GM18502 (cell line): ENCODE results near the gene PRSS50.

Experiments
- ATAC-seq: cut with Tn5 transposase; IDR thresholded peaks from one replicate; pipeline ENCODE4 v1.9.1; 2021; ENCODE audit warnings: mild to moderate bottlenecking; ENCODE audit not compliant: unreplicated experiment, poor library complexity

Gene PRSS50

GRCh38 chr3:46730819-46731218 lies 13.2 kb upstream of the PRSS50 start:
- ATAC-seq: no peak

DNA sequence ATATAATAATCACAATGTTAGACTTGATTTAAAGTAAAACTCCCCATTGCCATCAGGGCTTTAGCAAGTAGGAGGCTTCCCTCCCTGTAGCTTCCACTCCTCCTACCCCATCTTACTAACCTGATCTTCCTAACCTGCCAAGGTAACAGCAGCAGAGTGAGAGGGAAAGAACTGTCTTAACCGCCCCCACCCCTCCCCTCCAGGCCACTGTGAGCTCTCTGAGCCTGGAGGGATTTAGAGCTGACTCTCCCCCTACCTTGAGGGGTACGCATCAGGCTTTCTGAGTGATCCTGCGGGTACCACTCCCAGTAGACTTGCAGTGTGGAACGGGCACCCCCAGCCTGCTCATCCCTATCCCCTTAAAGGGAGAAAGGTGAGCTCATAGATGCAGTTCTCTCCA lies 11.4 kb upstream of the PRSS50 start:
- no peak for ATAC-seq

DNA sequence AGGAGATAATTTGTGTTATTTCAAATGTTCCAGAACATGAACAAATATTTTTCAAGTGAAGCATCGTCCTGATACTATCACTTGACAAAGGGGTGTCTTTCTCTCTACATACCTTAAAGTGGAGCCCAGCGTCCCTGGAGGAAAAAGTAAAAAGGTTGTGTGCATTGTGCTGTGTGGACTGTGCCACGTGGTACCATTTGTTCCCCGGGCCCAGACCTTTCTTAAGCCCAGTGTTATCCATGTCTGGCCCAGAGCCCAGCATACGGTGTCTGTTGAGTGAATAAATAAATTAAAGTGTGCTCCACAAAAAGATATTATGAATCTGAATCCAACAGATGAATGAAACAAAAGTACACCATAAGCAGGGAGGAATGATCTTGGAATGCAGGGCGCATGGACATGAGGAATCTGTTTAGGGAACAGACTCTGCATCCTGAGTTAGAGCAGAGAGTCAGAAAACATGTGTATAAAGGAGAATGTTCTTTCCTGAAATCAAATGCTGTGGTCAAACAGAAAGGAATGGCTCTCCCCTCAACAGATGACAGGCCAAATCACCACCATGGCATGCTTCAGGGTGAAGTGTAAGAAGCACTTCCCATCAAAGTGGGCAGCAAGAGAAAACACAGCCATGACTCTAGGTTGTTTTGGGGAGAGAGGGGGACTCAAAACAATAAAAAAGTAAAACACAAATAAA lies 8.1 kb upstream of the PRSS50 start:
- ATAC-seq: no peak

DNA sequence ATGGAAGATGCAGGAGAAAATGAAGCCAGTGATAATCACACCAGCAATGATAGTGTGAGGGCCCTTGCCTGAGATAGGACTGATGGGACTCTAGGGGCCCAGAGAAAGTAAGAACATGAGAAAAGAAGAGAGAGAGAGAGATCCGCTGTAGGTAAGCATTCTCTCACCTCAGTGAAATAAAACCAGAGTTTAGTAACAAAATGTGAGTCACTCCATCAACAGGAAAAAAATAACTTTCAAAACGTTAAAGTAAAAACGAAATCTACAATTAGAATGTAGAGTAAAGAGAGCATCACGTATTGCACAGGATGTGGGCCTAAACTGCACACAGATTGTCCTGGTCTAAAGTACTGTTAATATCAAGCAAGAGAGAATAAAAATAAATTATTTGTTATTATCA lies 6.8 kb upstream of the PRSS50 start:
- no peak for ATAC-seq

DNA sequence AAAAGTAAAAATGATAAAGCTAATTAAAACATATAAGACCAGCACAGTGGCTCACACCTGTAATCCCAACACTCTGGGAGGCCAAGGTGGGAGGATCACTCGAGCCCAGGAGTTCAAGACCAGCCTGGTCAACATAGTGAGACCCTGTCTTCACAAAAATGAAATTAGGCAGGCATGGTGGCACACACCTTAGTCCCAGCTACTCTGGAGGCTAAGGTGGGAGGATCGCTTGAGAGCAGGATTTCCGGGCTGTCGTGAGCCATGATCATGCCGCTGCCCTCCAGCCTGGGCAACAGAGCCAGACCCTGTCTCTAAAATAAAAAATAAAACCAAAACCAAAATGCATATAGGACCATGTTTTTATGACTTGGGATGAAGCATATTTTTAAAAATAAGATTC lies 4.8 kb upstream of the PRSS50 start:
- no peak for ATAC-seq

DNA sequence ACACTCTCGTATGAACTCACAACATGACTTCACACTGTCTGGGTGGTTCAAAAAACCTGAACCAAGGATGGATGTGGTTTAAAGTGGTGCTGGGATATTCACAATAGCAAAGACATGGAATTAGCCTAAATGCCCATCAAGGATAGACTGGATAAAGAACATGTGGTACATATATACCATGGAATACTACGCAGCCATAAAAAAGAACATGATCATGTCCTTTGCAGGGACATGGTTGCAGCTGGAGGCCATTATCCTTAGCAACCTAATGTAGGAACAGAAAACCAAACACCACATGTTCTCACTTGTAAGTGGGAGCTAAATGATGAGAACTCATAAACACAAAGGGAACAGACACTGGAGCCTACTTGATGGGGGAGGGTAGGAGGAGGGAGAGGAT lies 3.3 kb upstream of the PRSS50 start:
- ATAC-seq: no peak

DNA sequence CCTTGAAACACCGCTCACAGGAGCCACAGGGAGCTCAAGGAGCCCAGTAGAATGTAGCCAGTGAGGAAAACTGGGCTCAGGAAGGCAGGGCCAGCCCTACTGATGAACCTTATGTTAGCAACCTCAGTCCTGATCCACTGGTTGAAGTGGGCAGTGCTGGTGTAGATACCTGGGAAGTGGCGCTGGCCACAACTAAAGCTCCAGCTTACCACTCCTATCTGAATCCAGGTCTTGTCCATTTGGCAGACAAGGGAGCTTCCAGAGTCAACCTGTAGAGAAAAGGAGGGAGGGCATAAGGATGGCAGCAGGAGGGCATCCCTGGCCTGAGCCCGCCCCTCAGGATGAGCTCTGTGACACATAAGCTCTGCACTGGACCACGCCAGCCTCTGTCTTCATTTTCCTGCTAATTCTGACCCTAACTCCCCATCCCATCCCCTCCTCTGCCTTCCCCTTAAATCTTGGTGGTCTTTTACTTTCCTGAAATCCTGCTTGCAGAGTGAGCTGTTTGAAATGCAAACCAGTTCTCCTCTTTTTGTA lies 2.1 kb upstream of the PRSS50 start:
- ATAC-seq: no peak

- no peak for ATAC-seq
These were observed 1.4 kb upstream of the PRSS50 start for GRCh38 chr3:46719044-46719565.

DNA sequence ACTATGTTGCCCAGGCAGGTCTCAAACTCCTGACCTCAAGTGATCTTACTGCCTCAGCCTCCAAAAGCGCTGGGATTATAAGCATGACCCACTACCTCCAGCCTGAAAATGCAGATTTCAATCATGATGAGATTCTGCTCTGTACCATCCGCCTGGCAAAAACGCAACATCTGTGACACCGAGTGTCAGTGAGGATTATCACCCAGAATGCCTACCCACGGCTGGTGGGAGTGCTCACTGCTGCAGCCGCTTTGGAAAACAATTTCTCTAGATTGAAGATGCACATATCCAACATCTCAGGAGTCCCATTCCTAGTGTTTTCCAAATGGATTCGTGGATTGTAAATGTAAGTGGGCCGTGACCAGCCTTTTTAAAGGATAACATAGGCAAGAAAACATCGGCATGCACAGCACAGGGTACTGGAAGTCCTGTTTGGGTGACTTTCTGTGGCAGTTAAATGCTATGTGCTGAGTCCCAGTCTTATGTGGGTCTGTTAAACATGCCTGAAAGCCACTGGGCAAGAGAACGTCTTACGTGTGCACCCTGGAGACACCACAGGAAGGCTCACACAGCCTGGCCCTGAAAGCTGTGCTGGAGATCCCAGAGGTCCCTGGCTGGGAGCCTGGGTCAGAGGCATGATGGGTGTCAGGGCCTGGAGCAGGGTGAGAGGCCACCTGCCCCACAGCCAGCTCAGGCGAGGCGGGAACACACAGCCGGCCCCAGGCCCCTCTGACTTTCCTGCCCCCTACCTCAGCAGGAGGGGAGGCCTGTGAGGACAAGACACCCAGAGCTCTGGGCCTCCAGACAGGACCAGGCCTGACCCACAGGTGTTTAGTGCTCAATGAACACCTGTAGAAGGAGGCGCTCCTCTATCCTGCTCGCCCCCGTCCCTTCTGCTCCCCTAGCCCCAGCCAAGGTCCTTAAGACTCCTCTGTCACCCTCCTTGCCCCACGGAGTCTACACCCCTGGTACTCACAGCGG lies 918 bp downstream of the PRSS50 start:
- ATAC-seq: no peak

DNA sequence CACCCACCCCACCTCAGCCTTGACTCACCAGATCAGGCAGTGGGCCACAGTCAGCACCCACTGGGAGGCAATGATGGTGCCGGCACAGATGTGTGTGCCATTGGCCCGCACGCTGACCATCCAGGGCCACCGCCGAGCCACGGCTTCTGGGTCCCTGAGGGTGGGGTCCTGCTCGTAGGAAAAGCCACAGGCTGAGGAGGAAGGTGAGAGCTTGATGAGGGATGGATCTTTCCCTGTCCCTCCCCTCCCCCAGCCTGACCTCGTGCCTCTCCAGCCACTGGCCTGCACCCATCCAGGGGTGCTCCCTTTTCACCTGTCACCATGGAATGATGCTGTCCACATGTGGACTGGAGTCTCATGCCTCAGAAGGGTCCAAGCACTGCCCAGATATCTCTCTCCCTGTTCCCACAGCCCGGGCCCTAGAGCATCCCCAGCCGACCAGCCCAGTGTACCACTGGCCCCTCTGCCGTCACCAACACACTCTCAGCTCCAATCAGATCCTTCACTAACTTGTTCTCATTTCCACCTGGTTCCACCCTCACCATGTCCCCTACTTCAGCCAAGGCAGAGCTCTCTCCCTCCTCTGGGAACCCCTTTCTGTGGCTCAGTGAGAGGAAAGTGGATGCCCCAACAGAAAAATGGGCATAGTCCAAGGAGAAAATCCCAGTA lies 2.0 kb downstream of the PRSS50 start:
- ATAC-seq: no peak

DNA sequence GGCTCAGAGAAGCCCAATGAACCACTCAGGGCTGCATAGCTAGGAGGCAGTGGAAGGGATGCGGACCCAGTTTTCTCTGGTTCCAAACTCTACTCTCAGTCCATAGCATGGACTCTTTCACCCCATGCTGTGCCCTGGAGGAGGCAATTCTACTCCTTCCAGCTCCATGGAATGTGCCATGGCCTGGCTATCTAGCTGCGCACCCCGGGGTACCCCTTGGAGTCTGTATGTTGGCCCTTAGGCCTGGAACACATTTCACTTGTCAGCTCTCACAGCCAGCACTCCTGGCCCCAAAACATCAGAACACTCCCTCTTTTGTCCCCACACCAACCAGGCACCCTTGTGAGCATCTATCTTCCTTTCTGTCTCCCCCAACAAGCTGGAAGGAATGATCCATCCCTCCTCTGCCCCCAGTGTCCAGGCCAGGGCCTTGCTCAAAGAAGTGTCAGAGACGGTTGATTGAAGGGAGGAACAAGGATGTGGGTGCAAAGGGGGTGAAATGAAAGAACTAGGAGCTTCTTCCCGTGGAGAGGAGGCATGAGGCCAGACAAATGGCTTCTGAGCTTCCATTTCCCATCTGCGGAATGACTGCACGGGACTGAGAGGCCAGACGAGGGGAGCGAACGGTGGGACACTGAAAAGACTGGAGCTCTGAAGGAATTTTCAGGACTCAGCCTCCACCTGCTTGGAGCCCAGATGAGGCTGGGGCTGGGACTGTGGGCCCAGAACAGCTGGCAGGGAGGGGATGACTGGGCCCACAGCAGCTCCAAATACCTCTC lies 2.8 kb downstream of the PRSS50 start:
- no peak for ATAC-seq

- peak; percentile 70 for ATAC-seq
These were observed 3.6 kb downstream of the PRSS50 start for GRCh38 chr3:46713898-46714552.

DNA sequence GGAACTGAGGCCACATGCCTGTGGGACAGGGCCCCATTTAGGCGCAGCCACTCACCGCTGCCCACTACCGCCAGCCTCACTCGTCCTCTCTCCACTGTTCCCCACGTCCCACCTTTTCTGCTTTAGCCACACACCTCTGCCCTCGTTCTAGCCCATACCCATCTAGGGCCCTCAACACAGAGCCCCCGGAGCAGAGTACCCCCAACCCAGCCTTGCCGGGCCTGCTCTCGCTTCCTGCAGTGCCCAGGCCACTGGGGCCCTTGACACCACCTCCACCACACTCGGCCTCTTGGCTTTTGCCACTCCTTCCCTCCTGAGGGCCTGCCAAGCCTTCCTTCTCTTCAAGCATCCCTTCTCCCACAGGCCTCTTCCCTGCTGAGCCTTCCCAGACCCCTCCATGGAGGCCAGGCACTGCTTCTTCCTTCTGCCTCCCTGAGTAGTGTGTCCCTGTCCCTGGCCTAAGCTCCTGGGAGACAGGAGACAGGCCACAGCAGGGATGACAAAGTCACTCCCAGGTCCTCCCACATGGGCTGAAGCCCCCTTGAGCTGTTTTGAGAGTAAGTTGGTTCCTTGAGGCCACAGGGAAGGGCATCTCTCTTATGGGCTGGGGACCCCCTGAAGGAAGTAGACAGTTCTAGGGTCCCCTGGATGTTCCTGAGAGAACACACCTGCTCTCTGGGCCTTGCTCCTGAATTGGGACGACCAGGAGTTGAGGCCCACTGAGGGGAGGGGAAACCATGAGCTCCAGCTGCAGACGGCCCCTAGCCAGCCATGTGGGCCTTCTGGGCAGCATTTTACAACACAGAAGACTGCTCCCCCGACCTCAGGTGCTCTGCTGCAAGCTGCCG lies 4.4 kb downstream of the PRSS50 start:
- ATAC-seq: no peak

DNA sequence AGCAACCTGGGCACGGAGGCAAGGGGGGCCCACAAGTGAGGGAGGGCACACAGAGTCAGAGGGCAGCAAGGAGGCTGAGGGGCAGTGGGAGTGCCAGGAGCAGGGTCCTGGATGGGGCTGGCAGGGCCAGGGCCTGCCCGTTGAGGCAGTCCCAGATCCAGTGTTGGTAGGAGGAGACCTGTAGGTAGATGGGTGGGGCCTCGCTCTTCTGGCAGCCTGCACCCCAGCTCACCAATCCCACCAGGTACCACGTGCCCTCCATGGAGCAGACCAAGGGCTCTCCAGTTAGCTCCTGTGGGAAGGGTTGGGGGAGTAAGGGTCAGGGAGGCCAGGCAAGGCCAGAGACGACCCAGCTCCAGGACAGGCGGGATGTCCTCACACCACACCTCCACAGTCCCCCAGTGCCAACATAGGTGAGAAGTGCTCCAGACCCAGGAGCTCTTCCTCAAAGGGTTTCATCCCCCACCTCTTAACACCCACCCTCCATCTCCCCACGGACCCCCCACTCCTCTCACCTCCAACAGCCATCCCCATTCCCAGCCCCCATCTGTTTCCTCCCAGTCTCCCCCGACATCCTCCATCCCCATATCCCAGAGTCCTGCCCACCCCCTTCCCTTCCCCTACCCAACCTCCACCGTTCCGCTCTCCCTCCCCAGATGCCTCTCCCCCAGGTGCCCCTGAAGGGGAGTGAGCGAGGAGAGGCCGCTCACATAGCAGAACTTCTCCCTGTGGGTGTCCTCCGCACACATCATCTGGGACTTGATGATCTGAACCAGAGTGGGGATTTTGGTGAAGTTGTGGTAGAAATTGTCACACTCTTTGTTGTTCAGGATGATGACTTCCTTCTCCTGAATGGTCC lies 5.2 kb downstream of the PRSS50 start:
- no peak for ATAC-seq

- no peak for ATAC-seq
These were observed 5.9 kb downstream of the PRSS50 start for GRCh38 chr3:46711760-46712159.

DNA sequence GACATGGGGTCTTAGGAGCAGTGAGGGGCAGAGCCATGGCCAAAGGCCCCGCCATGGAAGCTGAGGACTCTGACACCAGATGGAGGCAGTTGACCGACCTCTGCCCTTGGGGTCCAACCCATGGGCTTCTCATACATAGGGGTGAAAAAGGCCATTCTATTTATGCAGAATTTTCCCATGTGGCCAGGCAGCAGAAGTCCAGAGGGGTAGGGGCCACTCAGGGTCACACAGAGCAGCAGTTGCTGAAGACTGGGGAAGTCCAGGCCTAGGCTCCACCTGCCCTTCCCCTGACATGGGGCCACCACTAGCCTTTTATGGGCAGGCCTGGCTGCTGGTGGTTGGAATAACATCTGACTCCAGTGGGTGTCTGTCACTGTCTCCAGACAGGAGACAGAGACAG lies 6.4 kb downstream of the PRSS50 start:
- ATAC-seq: no peak

DNA sequence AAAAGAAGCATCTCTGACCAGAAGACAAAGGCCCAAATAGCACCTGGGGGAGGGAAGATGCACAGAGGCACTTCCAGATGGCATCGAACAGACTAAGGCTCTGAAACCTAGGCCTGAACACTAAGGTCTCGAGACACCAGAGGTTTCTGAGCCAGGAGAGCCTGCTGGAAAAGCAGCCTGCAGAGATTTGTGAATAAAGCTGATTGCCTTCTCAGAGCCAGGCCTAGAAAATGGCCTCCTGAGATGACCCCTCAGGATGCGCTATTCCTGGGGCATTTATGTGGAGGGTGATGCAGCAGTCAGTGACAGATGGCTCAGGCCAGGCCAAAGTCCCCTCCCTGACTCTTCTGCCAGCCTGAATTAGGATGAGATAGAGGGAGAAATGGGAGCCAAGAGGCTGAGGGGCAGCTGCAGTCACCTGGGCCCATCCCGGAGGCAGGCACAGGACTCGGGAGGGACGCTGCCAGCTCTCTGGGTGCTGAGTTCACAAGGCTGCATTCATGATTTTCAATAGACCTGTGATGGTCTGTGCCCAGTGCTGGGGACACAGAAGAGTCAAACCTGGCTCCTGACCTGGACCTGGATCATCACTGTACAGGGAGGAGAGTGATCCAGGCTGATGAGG lies 6.9 kb downstream of the PRSS50 start:
- no peak for ATAC-seq
